ENCODE results near the gene TMEM200A. TPM values are rescaled to one million over a fixed set of nuclear protein-coding genes. Genes with fewer than 3 reads are reported as not detected.

The TMEM200A gene
- total RNA-seq, 6 donors from 2014 or later, result under 0.01 to 5.5 (median 3.3) TPM

GRCh38 chr6:130367767-130368166, 1.9 kb downstream of the TMEM200A start:
- TF ChIP-seq, protein P1, sequence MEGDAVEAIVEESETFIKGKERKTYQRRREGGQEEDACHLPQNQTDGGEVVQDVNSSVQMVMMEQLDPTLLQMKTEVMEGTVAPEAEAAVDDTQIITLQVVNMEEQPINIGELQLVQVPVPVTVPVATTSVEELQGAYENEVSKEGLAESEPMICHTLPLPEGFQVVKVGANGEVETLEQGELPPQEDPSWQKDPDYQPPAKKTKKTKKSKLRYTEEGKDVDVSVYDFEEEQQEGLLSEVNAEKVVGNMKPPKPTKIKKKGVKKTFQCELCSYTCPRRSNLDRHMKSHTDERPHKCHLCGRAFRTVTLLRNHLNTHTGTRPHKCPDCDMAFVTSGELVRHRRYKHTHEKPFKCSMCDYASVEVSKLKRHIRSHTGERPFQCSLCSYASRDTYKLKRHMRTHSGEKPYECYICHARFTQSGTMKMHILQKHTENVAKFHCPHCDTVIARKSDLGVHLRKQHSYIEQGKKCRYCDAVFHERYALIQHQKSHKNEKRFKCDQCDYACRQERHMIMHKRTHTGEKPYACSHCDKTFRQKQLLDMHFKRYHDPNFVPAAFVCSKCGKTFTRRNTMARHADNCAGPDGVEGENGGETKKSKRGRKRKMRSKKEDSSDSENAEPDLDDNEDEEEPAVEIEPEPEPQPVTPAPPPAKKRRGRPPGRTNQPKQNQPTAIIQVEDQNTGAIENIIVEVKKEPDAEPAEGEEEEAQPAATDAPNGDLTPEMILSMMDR (IDR thresholded peaks at IDR 0.05), result no peak
- TF ChIP-seq EP300 (IDR thresholded peaks at IDR 0.05) (no peak), POLR2AphosphoS5 (IDR thresholded peaks at IDR 0.05) (no peak), POLR2A (IDR thresholded peaks at IDR 0.05) (no peak)
- no peaks in the 10 kb centered on the region for H3K36me3 ChIP-seq
- peak overlapping the region in 1 of 4 donors; percentile 64 for H3K4me3 ChIP-seq
- WGBS, 2 donors, result 79 to 85% methylated on average over 1 of the region's 1 CpG
- H3K9me3 ChIP-seq, result no peaks in the 10 kb centered on the region
- DNase-seq (no peak), ATAC-seq (ENCODE audit: low FRiP score in 2 of 2) (no peak)
- no peak overlapping the region for H3K27ac ChIP-seq
- H3K27me3 ChIP-seq, result peaks cover 3 to 18% (median 13%) of the 10 kb centered on the region in 4 donors
- H3K4me1 ChIP-seq, result peaks cover 9 to 20% (median 16%) of the 10 kb centered on the region in 4 donors

- Histone ChIP-seq H3K4me1 (peaks cover 9 to 20% (median 16%) of the 10 kb centered on the region in 4 donors), H3K27ac (no peak overlapping the region), H3K36me3 (no peaks in the 10 kb centered on the region), H3K4me3 (no peak overlapping the region), H3K27me3 (peaks cover 3 to 18% (median 13%) of the 10 kb centered on the region in 4 donors), H3K9me3 (no peaks in the 10 kb centered on the region)
- 47 to 68% methylated on average over 1 of the region's 1 CpG for WGBS, 2 donors
- ATAC-seq (ENCODE audit: low FRiP score in 2 of 2), result no peak
- DNase-seq, result no peak
- no peak for TF ChIP-seq EP300 (IDR thresholded peaks at IDR 0.05)
- no peak for TF ChIP-seq POLR2A (IDR thresholded peaks at IDR 0.05)
- TF ChIP-seq, protein P1 (IDR thresholded peaks at IDR 0.05), result no peak
- TF ChIP-seq POLR2AphosphoS5 (IDR thresholded peaks at IDR 0.05), result no peak
Measured at GRCh38 chr6:130368576-130368975, 2.8 kb downstream of the TMEM200A start.

- H3K9me3 ChIP-seq, result no peaks in the 10 kb centered on the region
- H3K27me3 ChIP-seq, result peaks cover 3 to 18% (median 13%) of the 10 kb centered on the region in 4 donors
- no peak overlapping the region for H3K4me3 ChIP-seq
- 97 to 100% methylated on average over 1 of the region's 1 CpG for WGBS, 2 donors
- DNase-seq (no peak), ATAC-seq (ENCODE audit: low FRiP score in 2 of 2) (no peak)
- TF ChIP-seq, protein P1 (IDR thresholded peaks at IDR 0.05), result no peak
- TF ChIP-seq POLR2AphosphoS5 (IDR thresholded peaks at IDR 0.05) (no peak), EP300 (IDR thresholded peaks at IDR 0.05) (no peak), POLR2A (IDR thresholded peaks at IDR 0.05) (no peak)
- H3K27ac ChIP-seq, result no peak overlapping the region
- peaks cover 9 to 20% (median 16%) of the 10 kb centered on the region in 4 donors for H3K4me1 ChIP-seq
- H3K36me3 ChIP-seq, result no peaks in the 10 kb centered on the region
Measured at GRCh38 chr6:130369831-130370230, 4.0 kb downstream of the TMEM200A start.

- Histone ChIP-seq H3K4me3 (no peak overlapping the region), H3K4me1 (no peaks in the 10 kb centered on the region), H3K27ac (no peak overlapping the region), H3K27me3 (no peaks in the 10 kb centered on the region), H3K9me3 (no peaks in the 10 kb centered on the region), H3K36me3 (no peaks in the 10 kb centered on the region)
- no peak for TF ChIP-seq POLR2A (IDR thresholded peaks at IDR 0.05)
- TF ChIP-seq POLR2AphosphoS5 (IDR thresholded peaks at IDR 0.05), result no peak
- TF ChIP-seq, protein P1 (IDR thresholded peaks at IDR 0.05), result no peak
- TF ChIP-seq EP300 (IDR thresholded peaks at IDR 0.05), result no peak
- ATAC-seq (ENCODE audit: low FRiP score in 2 of 2) (no peak), DNase-seq (no peak)
- WGBS, 2 donors, result 75 to 82% methylated on average over 7 of the region's 7 CpGs
Measured at GRCh38 chr6:130371921-130372420, 6.2 kb downstream of the TMEM200A start.

DNA sequence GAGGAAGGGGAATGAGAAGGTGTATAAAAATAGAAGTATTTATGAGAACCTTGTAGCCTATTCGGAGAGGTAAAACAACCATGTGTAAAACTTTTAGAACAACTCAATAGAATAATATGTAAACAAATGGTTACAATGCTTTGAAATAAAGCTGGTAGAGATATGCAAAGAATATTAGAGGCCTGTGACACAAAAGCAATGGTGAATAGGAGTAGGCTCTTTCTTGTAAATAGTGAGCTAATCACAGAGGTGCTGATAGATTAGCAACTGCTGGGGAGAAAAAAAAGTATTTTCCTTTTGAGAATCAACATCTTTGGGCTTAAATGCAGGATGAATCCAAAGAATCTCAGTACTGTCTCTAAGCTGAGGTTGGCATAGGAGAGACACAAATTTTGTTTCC, 7.0 kb downstream of the TMEM200A start:
- no peak for TF ChIP-seq EP300 (IDR thresholded peaks at IDR 0.05)
- no peak for TF ChIP-seq POLR2AphosphoS5 (IDR thresholded peaks at IDR 0.05)
- TF ChIP-seq POLR2A (IDR thresholded peaks at IDR 0.05), result no peak
- TF ChIP-seq, protein P1 (IDR thresholded peaks at IDR 0.05), result no peak
- Histone ChIP-seq H3K4me1 (peaks cover 0 to 6% (median 0%) of the 10 kb centered on the region in 4 donors), H3K27ac (no peak overlapping the region), H3K9me3 (no peaks in the 10 kb centered on the region), H3K4me3 (no peak overlapping the region), H3K36me3 (no peaks in the 10 kb centered on the region), H3K27me3 (no peaks in the 10 kb centered on the region)
- 77 to 87% methylated on average over 1 of the region's 1 CpG for WGBS, 2 donors
- ATAC-seq (ENCODE audit: low FRiP score in 2 of 2) (no peak), DNase-seq (no peak)

Data from upper lobe of left lung (tissue), 6 donors.